Esophagus squamous epithelium (tissue), 5 donors: ENCODE data around the gene DCUN1D3. TPM values are rescaled to one million over a fixed set of nuclear protein-coding genes. Genes with fewer than 3 reads are reported as not detected.

Experiments
- DNase-seq: peaks from one replicate; lab custom pipeline; 2025; lab: John Stamatoyannopoulos, UW
- H3K27ac ChIP-seq, 4 donors: fragments of 200-600 bp; sonication (generic); one replicate each; pipeline ENCODE4 v1.5.1; 2016 to 2019; ENCODE audit warnings: mild to moderate bottlenecking in 1 of 4
- H3K27me3 ChIP-seq, 4 donors: fragments of 200-600 bp; sonication (generic); 1 replicate in 3 of 4; 2 replicates in 1 of 4; pipeline versions ENCODE4 v1.5.1 to v1.6.0; 2017 to 2021; ENCODE audit warnings: antibody characterized with exemption in 1 of 4
- H3K36me3 ChIP-seq, 3 donors: fragments of 200-600 bp; sonication (generic); one replicate each; pipeline ENCODE4 v1.5.1; 2016 to 2019
- H3K4me1 ChIP-seq, 3 donors: fragments of 200-600 bp; sonication (generic); one replicate each; pipeline ENCODE4 v1.5.1; 2017 to 2019
- H3K4me3 ChIP-seq, 4 donors: fragments of 200-600 bp; sonication (generic); 1 replicate in 3 of 4; 2 replicates in 1 of 4; pipeline ENCODE4 v1.5.1; 2016 to 2019; ENCODE audit warnings: mild to moderate bottlenecking in 2 of 4, moderate library complexity in 1 of 4
- H3K9me3 ChIP-seq, 3 donors: fragments of 200-600 bp; sonication (generic); one replicate each; pipeline ENCODE4 v1.5.1; 2016 to 2019
- POLR2A ChIP-seq, 4 donors: fragments of 450-650 bp; IDR thresholded peaks; one replicate each; pipeline ENCODE4 v1.6.1; 2017; ENCODE audit warnings: antibody characterized with exemption in 4 of 4, mild to moderate bottlenecking in 4 of 4, moderate library complexity in 3 of 4
- WGBS, 2 donors: methylation state at CpG; one replicate each; pipeline ENCODE4 v1.1.5; 2018; 5-methylcytosine and 5-hydroxymethylcytosine counted together
- intact Hi-C: fragments of 100-400 bp; cut with DNase I; formaldehyde crosslinking; loops from one replicate; pipeline ENCODE4 v1.15.0; 2022
- total RNA-seq, 4 donors: library from RNA; depleted of rRNA; stranded (reverse); fragments of >200 nt; gene quantifications; one replicate each; pipeline ENCODE4 v1.1.0, GENCODE V29; 2016
- TF ChIP-seq, protein P1 (sequence below), 6 experiments: fragments of 450-650 bp in 4 of 6; fragments of 200-600 bp in 2 of 6; sonication (generic) in 2 of 6; IDR thresholded peaks; one replicate each; pipeline ENCODE4 v1.5.1; 2016 to 2019; ENCODE audit warnings: antibody characterized with exemption in 6 of 6, mild to moderate bottlenecking in 4 of 6, moderate library complexity in 4 of 6
- donor health status: DM: yes; HTN: yes; CAD: no.

Gene DCUN1D3
- total RNA-seq, 4 donors from 2014 or later: 14.5 to 37.2 (median 19.4) TPM

- DNase-seq: no peak
- TF ChIP-seq, protein P1, sequence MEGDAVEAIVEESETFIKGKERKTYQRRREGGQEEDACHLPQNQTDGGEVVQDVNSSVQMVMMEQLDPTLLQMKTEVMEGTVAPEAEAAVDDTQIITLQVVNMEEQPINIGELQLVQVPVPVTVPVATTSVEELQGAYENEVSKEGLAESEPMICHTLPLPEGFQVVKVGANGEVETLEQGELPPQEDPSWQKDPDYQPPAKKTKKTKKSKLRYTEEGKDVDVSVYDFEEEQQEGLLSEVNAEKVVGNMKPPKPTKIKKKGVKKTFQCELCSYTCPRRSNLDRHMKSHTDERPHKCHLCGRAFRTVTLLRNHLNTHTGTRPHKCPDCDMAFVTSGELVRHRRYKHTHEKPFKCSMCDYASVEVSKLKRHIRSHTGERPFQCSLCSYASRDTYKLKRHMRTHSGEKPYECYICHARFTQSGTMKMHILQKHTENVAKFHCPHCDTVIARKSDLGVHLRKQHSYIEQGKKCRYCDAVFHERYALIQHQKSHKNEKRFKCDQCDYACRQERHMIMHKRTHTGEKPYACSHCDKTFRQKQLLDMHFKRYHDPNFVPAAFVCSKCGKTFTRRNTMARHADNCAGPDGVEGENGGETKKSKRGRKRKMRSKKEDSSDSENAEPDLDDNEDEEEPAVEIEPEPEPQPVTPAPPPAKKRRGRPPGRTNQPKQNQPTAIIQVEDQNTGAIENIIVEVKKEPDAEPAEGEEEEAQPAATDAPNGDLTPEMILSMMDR (IDR thresholded peaks at IDR 0.05): no peak
- no peak for TF ChIP-seq POLR2A (IDR thresholded peaks at IDR 0.05)
- WGBS, 2 donors: 78 to 82% methylated on average over 5 of the region's 5 CpGs
- intact Hi-C loops: no loop called here
- H3K27me3 ChIP-seq: no peaks in the 10 kb centered on the region
- H3K4me3 ChIP-seq: no peak overlapping the region
- H3K9me3 ChIP-seq: no peaks in the 10 kb centered on the region
- H3K36me3 ChIP-seq: no peaks in the 10 kb centered on the region
- H3K4me1 ChIP-seq: no peaks in the 10 kb centered on the region
- H3K27ac ChIP-seq: no peak overlapping the region
These were observed 44.9 kb upstream of the DCUN1D3 start for GRCh38 chr16:20944861-20945574.

GRCh38 chr16:20942256-20942655, 42.1 kb upstream of the DCUN1D3 start:
- no peak for DNase-seq
- Histone ChIP-seq H3K27me3 (no peaks in the 10 kb centered on the region), H3K4me1 (no peaks in the 10 kb centered on the region), H3K36me3 (no peaks in the 10 kb centered on the region), H3K4me3 (no peak overlapping the region), H3K27ac (no peak overlapping the region), H3K9me3 (no peaks in the 10 kb centered on the region)
- intact Hi-C loops: no loop called here
- no peak for TF ChIP-seq POLR2A (IDR thresholded peaks at IDR 0.05)
- TF ChIP-seq, protein P1 (IDR thresholded peaks at IDR 0.05): no peak
- WGBS, 2 donors: 75 to 81% methylated on average over 2 to 4 of the region's 4 CpGs

GRCh38 chr16:20941636-20941926, 41.4 kb upstream of the DCUN1D3 start:
- Histone ChIP-seq H3K27ac (no peak overlapping the region), H3K36me3 (no peaks in the 10 kb centered on the region), H3K27me3 (no peaks in the 10 kb centered on the region), H3K4me1 (no peaks in the 10 kb centered on the region), H3K4me3 (no peak overlapping the region), H3K9me3 (no peaks in the 10 kb centered on the region)
- no peak for TF ChIP-seq POLR2A (IDR thresholded peaks at IDR 0.05)
- TF ChIP-seq, protein P1 (IDR thresholded peaks at IDR 0.05): no peak
- WGBS, 2 donors: 100% methylated on average over 2 of the region's 6 CpGs; no CpG with 5 or more reads in 1 of the 2 donors
- no peak for DNase-seq
- intact Hi-C loops: no loop called here

DNA sequence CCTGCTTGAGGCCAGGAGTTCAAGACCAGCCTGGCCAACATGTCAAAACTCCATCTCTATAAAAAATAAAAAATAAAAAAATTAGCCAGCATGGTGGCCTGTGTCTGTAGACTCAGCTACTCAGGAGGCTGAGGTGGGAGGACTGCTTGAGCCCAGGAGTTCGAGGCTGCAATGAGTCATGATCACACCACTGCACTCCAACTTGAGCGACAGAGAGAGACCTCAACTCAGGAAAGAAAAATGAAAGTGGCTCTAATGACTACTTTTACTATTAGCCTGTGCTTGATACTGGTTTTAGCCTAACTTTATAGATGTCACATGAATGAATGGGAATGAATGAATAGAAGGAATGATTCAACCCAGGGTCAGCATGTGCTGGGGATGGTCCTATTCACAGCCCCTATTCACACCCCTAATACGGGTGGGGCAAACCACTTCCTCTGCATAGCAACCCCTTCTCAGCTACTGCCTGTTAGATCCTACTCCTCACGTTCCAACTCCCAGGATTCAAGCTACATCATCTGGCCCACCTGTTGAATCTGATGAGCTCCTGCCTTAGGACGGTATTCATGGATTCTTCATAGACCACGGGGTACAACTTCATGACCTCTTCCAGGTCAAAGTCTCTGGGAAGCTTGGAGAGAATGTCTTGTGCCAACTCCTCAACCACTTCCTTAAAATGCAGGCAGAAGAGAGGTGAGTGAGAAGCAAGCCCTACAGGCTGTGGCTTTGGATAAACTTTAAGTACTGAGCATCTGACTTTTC, 40.9 kb upstream of the DCUN1D3 start:
- no peak overlapping the region for H3K27ac ChIP-seq
- H3K9me3 ChIP-seq: no peaks in the 10 kb centered on the region
- no peaks in the 10 kb centered on the region for H3K36me3 ChIP-seq
- H3K4me1 ChIP-seq: no peaks in the 10 kb centered on the region
- no peaks in the 10 kb centered on the region for H3K27me3 ChIP-seq
- no peak for TF ChIP-seq POLR2A (IDR thresholded peaks at IDR 0.05)
- TF ChIP-seq, protein P1 (IDR thresholded peaks at IDR 0.05): no peak
- intact Hi-C loops: no loop called here
- H3K4me3 ChIP-seq: no peak overlapping the region
- no peak for DNase-seq
- WGBS, 2 donors: 63 to 64% methylated on average over 6 of the region's 6 CpGs

DNA sequence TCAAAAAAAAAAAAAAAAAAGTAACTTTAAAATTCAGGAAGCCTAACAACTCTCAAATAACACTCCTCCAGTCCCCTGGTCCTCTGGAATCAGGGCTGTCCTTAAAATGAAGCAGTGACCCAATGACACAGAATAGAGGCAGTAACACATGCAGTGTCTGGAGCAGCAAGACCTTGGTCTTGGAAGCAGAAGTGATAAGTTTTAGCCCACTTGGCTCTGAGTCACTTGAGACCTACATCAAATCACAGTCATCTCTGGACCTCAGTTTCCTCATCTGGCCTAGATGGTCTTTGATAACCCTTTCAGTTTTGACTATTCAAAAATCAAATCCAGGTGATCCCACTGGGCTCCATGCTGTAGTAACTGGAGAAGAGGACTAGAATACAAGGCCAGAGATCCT, 39.5 kb upstream of the DCUN1D3 start:
- TF ChIP-seq, protein P1 (IDR thresholded peaks at IDR 0.05): no peak
- no peak for TF ChIP-seq POLR2A (IDR thresholded peaks at IDR 0.05)
- H3K4me1 ChIP-seq: no peaks in the 10 kb centered on the region
- intact Hi-C loops: no loop called here
- no peaks in the 10 kb centered on the region for H3K36me3 ChIP-seq
- H3K27me3 ChIP-seq: no peaks in the 10 kb centered on the region
- H3K9me3 ChIP-seq: no peaks in the 10 kb centered on the region
- H3K4me3 ChIP-seq: no peak overlapping the region
- no peak overlapping the region for H3K27ac ChIP-seq
- no peak for DNase-seq
